SU-DHL-6 (cell line): ENCODE measurements around the gene ISX.

Experiments
- EZH2phosphoT487 ChIP-seq: fragments of 200-600 bp; sonication (generic), shearing (Covaris generic); conservative IDR thresholded peaks from 2 replicates; pipeline ENCODE4 v1.6.1; 2018; ENCODE audit warnings: mild to moderate bottlenecking, antibody characterized with exemption, low read length, moderate library complexity, mixed read lengths
- TF ChIP-seq, protein P1 (sequence below): fragments of 200-600 bp; sonication (generic); IDR thresholded peaks from one replicate; pipeline ENCODE4 v1.5.1; 2017; ENCODE audit warnings: antibody characterized with exemption, mild to moderate bottlenecking, low read length, moderate library complexity; ENCODE audit not compliant: insufficient read depth, poor library complexity, severe bottlenecking

DNA sequence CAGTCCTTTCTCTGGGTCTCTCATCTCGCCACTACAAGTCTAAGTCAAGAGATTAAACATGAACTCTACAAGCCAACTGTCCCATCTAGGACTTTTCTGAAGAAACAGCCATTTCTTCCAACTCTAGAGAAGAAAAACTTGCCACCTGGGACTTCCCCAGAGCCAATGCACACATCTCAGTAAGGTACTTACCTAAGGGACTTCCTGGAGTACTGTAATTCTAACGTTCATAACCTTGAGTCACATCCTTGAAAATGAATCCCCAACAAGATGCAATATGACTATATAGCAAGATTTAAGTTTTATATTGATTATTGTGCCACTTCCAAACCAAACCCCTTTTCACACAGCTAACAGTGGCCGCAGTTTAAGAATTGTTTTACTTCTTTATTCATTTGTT, 11.9 kb upstream of the ISX start:
- TF ChIP-seq, protein P1, sequence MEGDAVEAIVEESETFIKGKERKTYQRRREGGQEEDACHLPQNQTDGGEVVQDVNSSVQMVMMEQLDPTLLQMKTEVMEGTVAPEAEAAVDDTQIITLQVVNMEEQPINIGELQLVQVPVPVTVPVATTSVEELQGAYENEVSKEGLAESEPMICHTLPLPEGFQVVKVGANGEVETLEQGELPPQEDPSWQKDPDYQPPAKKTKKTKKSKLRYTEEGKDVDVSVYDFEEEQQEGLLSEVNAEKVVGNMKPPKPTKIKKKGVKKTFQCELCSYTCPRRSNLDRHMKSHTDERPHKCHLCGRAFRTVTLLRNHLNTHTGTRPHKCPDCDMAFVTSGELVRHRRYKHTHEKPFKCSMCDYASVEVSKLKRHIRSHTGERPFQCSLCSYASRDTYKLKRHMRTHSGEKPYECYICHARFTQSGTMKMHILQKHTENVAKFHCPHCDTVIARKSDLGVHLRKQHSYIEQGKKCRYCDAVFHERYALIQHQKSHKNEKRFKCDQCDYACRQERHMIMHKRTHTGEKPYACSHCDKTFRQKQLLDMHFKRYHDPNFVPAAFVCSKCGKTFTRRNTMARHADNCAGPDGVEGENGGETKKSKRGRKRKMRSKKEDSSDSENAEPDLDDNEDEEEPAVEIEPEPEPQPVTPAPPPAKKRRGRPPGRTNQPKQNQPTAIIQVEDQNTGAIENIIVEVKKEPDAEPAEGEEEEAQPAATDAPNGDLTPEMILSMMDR: no peak
- TF ChIP-seq EZH2phosphoT487: no peak
